GM21526 (cell line): ENCODE results near the gene ECT2.
"Not testable (repeated sequence)": the region's sequence is repeated elsewhere in the genome, so short reads cannot be mapped to it uniquely, and the experiment has no call there.

ENCODE experiments used
- ATAC-seq: cut with Tn5 transposase; IDR thresholded peaks from one replicate; pipeline ENCODE4 v1.9.1; 2021; ENCODE audit warnings: moderate library complexity; ENCODE audit not compliant: unreplicated experiment, low FRiP score

Gene ECT2

GRCh38 chr3:172803489-172803888, 53.0 kb downstream of the ECT2 start:
- ATAC-seq = no peak

DNA sequence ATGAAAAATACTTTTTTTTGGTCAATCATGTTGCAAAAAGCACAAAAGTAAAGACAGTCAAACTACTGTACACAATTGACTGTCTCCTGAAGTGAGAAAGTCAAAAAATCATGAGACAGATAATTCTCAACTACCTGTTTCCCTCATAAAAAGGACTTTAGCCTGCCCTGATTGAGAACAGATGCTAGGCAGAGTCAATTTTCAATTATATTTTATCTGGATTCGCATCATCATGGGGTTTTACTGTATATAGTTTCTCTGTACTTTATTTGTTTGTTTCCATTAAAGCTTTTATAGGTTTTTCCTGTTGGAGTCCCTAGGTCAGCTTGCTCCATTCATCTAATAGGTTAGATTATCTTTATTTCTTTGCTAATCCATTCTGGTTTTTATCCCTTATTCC, 53.8 kb downstream of the ECT2 start:
- ATAC-seq = no peak

DNA sequence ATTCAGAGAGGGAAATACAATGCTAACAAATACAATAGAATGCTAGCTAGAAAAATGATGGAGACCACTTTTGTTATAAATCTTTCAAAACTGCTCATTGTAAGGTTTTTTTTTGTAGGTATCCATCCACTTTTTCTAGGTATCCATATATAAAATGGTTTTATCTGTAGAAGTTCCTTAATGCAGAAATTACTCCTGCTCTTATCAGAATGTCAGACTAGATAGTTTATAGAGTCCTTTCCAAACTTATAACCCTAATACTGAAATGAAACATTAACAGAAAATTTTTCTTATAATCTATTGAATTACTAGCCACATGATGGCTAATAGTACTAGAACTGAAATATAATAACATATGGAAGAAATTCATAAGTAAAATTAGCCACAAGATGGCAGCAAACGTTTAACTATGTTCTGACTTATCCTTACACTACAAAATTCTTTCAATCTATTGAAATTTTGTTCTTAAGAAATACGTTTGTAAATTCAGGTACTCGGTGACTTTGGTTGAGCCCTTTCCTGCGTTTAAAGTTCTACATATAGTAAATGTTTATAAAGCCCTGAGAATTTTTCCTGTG, 58.5 kb downstream of the ECT2 start:
- no peak for ATAC-seq

DNA sequence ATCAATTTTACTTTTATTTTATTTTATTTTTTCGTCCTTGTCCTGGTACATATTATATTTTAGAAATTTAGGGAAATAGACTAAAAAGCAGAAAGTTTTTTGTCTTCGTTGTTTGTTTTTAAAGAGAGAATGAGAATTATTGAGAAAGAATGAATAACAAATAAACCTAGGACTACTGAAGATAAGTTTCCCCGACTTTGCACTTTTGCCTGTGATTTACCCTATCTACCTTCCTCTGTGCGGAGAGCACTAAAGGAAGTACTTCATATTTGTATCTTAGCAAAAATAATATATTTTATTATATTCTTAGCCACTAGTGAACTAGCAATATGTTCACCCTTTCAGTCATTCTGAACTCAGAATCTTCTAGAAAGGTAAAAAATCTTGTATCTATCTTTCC, 60.6 kb downstream of the ECT2 start:
- ATAC-seq = no peak

DNA sequence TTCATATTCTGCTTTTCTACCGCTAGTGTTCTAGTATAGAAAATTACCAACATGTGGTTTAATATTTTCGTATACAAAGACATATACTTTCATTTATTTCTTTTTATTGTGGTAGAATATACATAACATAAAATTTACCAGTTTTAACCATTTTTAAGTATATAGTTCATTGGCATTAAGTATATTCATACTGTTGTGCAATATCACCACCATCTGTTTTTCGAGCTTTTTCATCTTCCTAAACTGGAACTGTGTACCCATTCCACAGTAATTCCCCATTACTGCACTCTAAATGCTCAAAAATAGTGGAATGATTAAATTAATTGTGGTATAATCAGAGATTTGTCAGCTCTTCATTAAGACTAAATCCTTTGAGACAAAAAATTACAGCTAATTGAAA, 62.9 kb downstream of the ECT2 start:
- no peak for ATAC-seq

DNA sequence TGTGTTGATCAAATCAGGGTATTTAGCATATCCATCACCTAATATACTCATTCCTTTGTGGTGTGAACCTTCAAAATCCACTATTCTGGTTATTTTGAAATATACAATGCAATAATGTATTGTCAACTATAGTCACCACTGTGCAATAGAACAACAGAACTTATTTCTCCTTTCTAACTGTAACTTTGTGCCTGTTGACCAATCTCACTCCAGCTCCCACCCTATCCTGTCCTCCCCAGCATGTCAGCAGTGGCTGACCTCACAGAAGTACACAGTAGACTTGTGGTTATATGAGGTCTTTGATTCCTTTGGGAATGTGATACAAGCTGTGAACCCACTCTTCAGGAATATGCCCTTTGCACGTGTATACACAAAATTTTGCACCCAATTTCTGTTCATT, 64.2 kb downstream of the ECT2 start:
- no peak for ATAC-seq

DNA sequence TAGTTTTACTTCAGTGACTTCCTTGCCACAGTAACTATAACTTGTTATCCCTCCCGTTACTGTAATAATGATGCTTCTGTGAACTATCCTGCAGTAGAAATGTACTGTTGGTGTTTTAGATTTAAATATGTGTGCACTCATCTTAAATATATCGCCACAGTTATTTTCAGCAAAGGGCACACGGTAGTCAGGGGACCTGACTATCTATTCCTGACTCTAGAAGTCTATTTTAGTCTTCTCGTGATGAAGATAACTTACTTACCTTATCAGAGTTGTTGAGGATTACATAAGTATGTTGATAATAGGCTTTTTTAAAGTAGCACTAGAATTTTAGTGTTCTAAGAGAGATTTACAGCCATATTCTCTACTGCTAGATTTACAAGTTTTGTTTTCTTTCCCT, 65.3 kb downstream of the ECT2 start:
- ATAC-seq = no peak

GRCh38 chr3:172816281-172816680, 65.8 kb downstream of the ECT2 start:
- no peak for ATAC-seq

DNA sequence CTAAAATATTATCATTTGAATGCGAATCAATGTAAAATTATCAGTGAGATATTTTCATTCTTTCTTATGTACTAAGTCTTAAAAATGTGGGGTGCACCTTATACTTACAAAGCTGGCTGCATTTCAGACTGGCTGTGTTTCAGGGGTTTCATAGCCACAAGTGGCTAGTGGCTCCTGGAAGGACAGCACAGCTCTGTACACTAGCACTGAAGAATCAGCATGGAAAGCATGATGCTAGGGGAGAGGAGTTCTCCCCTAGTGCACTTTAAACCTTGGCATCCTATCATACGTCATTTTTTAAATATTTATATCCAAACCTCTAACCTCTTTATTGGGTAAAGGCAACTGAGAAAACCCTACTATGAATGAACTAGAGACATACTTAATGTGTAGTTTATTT, 66.4 kb downstream of the ECT2 start:
- ATAC-seq = no peak

DNA sequence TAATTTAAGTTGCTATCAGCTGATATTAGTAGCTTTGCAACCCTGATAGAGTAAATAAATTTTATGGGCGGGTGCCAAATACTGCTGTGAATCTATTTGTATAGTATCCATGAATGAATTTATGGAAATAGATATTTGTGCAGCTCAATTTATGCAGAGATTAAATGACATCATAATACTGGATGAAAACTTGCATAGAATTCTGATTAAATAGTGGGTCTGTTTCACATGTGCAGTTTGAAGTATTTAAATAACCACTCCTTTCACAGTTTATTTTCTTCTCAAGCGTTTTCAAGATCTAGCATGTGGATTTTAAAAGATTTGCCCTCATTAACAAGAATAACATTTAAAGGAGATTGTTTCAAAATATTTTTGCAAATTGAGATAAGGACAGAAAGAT, 70.0 kb downstream of the ECT2 start:
- ATAC-seq = no peak

DNA sequence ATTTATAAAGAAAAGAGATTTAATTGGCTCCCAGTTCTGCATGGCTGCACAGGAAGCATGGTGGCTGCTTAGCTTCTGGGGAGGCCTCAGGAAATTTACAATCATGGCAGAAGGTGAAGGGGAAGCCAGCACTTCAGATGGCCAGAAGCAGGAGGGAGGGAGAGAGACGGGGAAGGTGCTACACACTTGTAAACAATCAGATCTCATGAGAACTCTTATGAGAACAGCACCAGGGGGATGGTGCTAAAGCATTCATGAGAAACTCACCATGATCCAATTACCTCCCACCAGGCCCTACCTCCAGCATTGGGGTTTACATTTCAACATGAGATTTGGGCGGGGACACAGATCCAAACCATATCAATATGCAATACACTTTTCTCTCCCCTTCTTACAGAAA, 73.7 kb downstream of the ECT2 start:
- no peak for ATAC-seq

DNA sequence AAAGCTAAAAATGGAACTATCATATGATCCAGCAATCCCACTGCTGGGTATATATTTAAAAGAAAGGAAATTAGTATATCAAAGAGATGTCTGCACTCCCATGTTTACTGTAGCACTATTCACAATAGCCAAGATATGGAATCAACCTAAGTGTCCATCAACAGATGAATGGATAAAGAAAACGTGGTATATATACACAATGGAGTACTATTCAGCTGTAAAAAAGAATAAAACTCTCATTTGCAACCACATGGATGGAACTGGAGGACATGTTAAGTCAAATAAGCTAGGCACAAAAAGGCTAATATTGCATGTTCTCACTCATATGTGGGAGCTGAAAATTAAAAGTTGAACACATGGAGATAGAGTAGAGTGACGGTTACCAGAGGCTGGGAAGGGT, 76.7 kb downstream of the ECT2 start:
- not testable (repeated sequence) for ATAC-seq

DNA sequence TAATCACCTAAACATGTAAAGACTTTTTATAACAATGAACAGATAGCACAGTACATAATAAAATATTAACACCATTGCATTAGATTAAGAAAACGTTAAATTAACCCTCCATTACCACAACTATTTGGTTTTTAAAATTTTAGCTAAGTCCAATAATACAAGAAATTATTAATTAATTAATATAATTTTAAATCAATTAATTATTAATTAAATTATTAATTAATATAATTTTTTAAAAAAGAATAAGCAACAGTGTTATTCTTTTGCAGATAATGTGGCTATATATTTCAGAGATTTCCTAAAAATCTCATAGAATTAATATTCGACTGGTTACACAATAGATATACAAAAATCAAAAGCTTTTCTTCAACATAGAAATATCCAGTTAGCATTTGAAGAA, 82.5 kb downstream of the ECT2 start:
- no peak for ATAC-seq

DNA sequence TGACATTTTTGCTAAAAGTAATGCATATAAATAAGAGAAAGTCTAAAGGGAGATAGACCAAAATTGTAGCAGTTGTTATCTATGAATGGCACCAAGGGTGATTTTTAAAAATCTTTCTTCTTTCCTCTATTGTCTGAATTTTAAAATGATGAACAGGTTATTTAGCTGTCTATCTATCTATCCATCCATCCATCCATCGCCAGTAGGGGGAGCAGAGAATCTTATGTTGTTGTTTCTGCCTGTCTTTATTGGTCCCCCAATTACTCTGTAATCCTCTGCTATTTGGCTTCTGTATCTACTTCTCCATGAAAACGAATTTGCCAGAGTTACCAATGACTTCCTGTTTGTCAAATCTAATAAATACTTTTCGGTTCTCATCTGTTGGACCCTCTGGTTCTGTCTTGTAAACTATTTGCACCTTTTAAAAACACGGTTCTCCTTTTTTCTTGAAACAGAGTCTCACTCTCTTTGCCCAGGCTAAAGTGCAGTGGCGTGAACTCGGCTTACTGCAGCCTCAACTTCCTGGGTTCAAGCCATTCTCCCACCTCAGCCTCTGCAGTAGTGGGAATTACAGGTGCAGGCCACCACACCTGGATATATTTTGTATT, 86.0 kb downstream of the ECT2 start:
- no peak for ATAC-seq

DNA sequence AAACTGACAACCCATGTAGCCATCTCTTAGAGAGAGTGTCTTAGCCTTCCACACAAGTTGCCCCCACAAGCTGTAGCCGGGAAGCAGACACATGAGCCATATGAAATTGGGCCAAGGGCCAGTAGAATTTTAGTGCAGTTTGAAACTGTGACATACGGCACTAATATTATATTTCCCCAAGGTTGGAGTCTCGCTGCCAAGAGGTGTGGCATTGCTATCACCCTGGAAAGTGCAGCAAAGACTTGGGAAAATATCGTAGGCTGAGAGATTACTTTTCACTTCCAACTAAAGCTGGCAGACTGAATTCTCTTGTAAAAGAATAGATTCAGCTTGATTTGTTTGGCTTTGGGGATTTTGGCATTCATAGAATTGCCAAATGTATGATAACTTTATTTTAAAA, 89.2 kb downstream of the ECT2 start:
- no peak for ATAC-seq

DNA sequence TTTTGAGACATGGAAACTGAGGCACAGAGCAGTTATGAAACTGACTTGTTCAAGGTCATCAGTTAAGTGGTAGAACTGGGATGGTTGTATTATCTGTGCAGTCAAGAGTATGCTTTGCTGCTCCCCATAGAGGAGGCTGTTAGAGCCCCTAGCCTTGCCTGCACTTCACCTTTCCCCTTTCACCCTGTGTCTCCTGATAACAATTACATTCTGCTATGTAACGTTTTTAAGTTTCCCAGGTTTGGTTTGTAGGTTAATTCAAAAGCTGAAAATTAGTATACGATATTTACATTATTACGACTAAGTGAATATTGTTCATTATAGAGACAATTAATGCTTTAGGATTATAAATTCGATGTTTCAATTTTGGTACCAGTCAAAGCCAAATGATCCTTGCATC, 89.9 kb downstream of the ECT2 start:
- no peak for ATAC-seq

DNA sequence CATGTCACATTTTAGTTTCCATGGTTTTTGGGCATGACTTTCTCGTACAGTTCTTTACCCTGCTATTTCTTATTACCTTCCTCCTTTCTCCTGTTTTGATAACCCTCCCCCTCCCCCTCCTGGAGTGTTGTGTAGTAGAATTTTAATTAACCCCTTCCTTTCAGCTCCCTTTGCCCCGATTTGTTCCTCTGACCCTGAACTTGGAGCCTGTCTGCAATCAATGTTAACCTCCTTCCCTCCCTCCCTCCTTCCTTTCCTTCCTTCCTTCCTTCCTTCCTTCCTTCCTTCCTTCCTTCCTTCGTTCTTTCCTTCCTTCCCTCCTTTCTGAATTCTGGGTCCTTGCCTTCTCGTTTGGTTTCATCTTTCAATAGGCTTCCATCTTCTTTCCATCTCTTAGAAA, 90.4 kb downstream of the ECT2 start:
- no peak for ATAC-seq

GRCh38 chr3:172844428-172844827, 93.9 kb downstream of the ECT2 start:
- no peak for ATAC-seq

- ATAC-seq = peak; percentile 67
Observed at GRCh38 chr3:172846103-172846561, 95.6 kb downstream of the ECT2 start.

DNA sequence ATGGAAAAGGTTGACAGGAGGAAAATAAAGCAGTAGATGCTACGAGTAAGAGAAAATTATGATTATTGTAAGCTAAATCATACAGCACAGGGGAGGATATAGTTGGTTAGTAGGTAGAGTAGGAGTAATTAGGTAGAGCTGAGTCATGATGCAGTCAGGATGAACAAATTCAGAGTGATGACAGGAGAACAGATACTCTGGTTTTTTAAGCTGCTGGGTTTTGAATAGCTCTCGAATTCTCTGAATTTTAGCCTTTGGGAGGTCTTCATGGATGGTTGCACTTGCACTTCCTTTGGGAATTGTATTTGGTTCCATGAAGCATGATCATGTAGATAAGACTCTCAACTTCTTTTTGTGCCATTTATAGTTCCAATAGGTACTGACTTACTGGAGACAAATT, 96.2 kb downstream of the ECT2 start:
- ATAC-seq = no peak

GRCh38 chr3:172847292-172847691, 96.8 kb downstream of the ECT2 start:
- ATAC-seq = no peak

- ATAC-seq = no peak
Observed at GRCh38 chr3:172848910-172849309, 98.4 kb downstream of the ECT2 start.

- no peak for ATAC-seq
Observed at GRCh38 chr3:172853005-172853404, 102.5 kb downstream of the ECT2 start.
